GM10266 (cell line): ENCODE measurements around the gene LOXHD1.

Experiments
- DNase-seq: peaks from one replicate; pipeline ENCODE4 v3.0.0; 2012; ENCODE audit errors: extremely low spot score
- CTCF ChIP-seq: IDR thresholded peaks from 2 replicates; pipeline ENCODE4 v1.5.1; 2012; ENCODE audit warnings: mild to moderate bottlenecking, low read depth; ENCODE audit not compliant: control insufficient read depth, insufficient read depth; ENCODE audit errors: missing control alignments

Gene LOXHD1

GRCh38 chr18:46639386-46639785, 17.6 kb downstream of the LOXHD1 start:
- no peak for TF ChIP-seq CTCF
- no peak for DNase-seq

- TF ChIP-seq CTCF = no peak
- no peak for DNase-seq
Measured at GRCh38 chr18:46636040-46636630, 20.9 kb downstream of the LOXHD1 start.

DNA sequence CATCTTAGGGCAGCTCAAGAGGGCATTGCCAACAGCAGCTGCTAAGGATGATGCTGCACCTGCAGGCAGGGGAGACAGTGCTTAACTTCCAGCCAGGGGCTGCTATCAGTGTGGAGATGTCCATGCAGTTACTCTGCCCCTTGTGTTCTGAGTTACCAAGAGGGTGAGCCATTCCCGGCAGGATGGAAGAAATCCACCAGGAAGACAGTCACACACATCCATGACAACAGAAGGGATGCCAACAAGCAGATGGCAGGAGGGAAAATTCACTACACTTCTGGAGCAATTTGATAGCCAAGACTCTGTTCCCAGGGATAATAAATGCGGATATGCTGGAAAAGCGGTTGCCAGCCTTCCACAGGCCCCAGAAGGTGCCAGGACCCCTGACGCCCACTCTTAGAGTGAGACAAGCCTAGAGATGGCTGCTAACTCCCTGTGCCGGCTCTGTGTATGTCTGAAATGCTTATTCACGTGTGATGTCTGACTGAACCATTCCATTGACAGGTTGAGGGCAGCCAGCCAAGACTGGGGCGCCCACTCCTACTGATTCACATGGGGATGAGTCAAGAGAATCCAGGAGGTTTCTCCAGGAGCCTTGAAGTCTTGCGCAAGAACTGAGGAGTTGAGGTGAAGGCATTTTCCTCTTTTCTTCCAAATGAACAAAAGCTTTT, 24.5 kb downstream of the LOXHD1 start:
- DNase-seq = no peak
- TF ChIP-seq CTCF = no peak

- DNase-seq = no peak
- no peak for TF ChIP-seq CTCF
Measured at GRCh38 chr18:46630991-46631390, 26.0 kb downstream of the LOXHD1 start.

DNA sequence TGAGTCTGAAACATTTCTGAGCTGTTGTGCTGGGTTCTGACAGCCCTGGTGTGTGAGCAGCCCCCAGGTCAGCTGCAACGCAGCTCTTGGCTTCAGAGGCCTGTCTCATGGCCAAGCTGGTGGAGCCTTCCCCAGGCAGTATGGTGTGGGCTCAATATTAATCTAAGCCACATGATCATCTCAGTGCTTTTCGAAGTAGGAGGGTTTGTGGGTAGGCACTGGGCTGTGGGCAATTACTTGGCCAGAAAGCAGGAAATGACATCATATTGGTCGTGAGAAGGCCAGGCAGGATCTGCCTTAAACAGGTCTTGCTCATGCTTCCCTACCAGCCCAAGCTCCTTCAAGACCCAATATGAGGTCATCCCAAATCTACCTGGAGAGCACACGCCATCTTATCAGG, 26.9 kb downstream of the LOXHD1 start:
- no peak for TF ChIP-seq CTCF
- no peak for DNase-seq

DNA sequence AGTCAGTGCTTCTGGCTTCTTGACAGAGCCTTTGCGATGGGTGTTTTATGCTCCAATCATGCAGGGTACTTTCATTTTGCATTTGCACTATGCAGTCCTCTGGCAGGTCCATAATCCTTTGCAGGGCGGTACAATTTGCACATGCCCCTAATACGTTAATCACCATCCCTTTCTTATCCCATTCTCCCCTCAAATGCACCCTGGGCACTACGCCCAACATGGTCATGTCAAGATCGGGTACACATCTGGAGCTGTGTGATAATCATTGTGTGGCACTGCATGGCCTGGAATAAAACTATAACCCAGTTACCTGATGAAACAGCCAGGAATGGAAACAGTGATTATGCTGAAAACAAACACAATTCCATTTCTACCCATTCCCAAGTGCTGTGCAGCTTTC, 27.7 kb downstream of the LOXHD1 start:
- TF ChIP-seq CTCF = no peak
- DNase-seq = no peak

DNA sequence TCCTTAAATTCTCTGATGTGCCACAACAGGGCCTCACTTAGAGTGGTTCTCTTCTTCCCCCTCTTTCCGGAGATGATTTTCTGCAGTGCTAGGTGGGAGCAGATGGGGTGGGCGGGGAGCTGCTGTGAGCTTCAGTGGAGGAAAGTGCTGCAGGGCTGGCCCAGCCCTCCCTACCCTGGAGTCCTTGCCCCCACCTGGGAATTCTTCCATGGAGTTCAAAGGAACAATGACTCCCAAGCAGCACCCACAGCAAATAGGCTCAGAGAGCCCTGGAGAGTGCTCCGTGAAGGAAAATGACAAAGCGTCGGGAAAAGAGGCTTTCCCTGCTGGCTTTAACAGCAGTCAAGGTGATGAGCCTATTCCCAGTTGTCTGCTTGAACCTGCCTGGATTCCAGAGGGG, 28.8 kb downstream of the LOXHD1 start:
- DNase-seq = no peak
- TF ChIP-seq CTCF = no peak
